Psoas muscle (tissue), 8 donors: ENCODE data around the gene OVAAL. TPM values are rescaled to one million over a fixed set of nuclear protein-coding genes. Genes with fewer than 3 reads are reported as not detected.

Source experiments
- ATAC-seq, 4 donors: fragments of 200-7000 bp; cut with Tn5 transposase; one replicate each; pipeline ENCODE4 v1.9.1; 2020; ENCODE audit warnings: moderate library complexity in 3 of 4, mild to moderate bottlenecking in 2 of 4
- DNase-seq, 2 donors: peaks; one replicate each; pipeline ENCODE4 v3.0.0-alpha.2; 2020
- H3K27ac ChIP-seq: fragments of 200-600 bp; one replicate; pipeline ENCODE4 v1.8.0; 2022
- H3K27me3 ChIP-seq, 3 donors: fragments of 200-600 bp in 1 of 3; one replicate each; pipeline versions ENCODE4 v1.6.1 to v1.8.0; 2013 to 2022; ENCODE audit warnings: low read length in 2 of 3, mild to moderate bottlenecking in 2 of 3, moderate library complexity in 1 of 3; ENCODE audit not compliant: insufficient read depth in 3 of 3
- H3K36me3 ChIP-seq, 2 donors: fragments of 200-600 bp in 1 of 2; one replicate each; pipeline versions ENCODE4 v1.6.1 to v1.8.0; 2013 to 2022; ENCODE audit warnings: low read depth in 1 of 2, mild to moderate bottlenecking in 1 of 2, moderate library complexity in 1 of 2; ENCODE audit not compliant: insufficient read depth in 1 of 2
- H3K4me1 ChIP-seq: fragments of 200-600 bp; one replicate; pipeline ENCODE4 v1.8.0; 2022
- H3K4me3 ChIP-seq: fragments of 200-600 bp; one replicate; pipeline ENCODE4 v1.8.0; 2022; ENCODE audit warnings: mild to moderate bottlenecking
- H3K9me3 ChIP-seq: fragments of 200-600 bp; one replicate; pipeline ENCODE4 v1.8.0; 2022
- CTCF ChIP-seq: fragments of 200-600 bp; IDR thresholded peaks from one replicate; pipeline ENCODE4 v1.8.0; 2022; ENCODE audit warnings: antibody characterized with exemption
- WGBS, 3 donors: extraction: QIAGEN DNeasy Blood & Tissue Kit; methylation state at CpG; one replicate each; pipeline versions ENCODE4 v1.1.6 to v1.1.7; 2013; 5-methylcytosine and 5-hydroxymethylcytosine counted together
- intact Hi-C, 2 donors: fragments of 100-400 bp; cut with DNase I; formaldehyde crosslinking; loops; one replicate each; pipeline versions ENCODE4 v1.11.0 to v1.14.2; 2022
- polyA plus RNA-seq, 3 donors: library from polyadenylated mRNA; stranded (reverse); fragments of 200-250 nt; gene quantifications; one replicate each; pipeline ENCODE4 v1.2.3, GENCODE V29; 2013
- total RNA-seq, 4 donors: library from RNA; stranded (reverse); fragmentation: NEBNext Ultra II Directional in 2 of 4; extraction: Animal tissue kit (Norgen Biotek cat#: 25700) in 2 of 4; gene quantifications; one replicate each; pipeline versions ENCODE4 v1.2.1 to v1.2.4, GENCODE V29; 2021 to 2023
- donor health status: healthy with polysubstance abuse.
- donor health status: DM: no; HTN: no; CAD: no; lungs with moderate emphysema.
- donor health status: Bipolar disorder and iron deficiency.
- donor health status: healthy.
- donor health status: DM: yes; HTN: yes; CAD: no.
- donor health status: DM: no; HTN: no; CAD: no.
- donor health status: DM: no; HTN: no; CAD: no.
- donor health status: DM: yes; HTN: yes; CAD: no.

Gene OVAAL
- total and polyA plus RNA-seq, 7 donors = 0.04 TPM; not detected in 6

GRCh38 chr1:180601512-180601911 lies 42.7 kb downstream of the OVAAL start:
- no peak for TF ChIP-seq CTCF

GRCh38 chr1:180603223-180603849 lies 44.6 kb downstream of the OVAAL start:
- ATAC-seq = no peak
- DNase-seq = no peak
- no peak for TF ChIP-seq CTCF
- no peak overlapping the region for H3K4me3 ChIP-seq
- H3K4me1 ChIP-seq = no peaks in the 10 kb centered on the region
- H3K9me3 ChIP-seq = no peaks in the 10 kb centered on the region
- intact Hi-C loops = no loop called here
- WGBS, 3 donors = 84 to 88% (median 86%) methylated on average over 6 of the region's 6 CpGs
- H3K36me3 ChIP-seq = no peaks in the 10 kb centered on the region
- H3K27ac ChIP-seq = no peak overlapping the region
- no peaks in the 10 kb centered on the region for H3K27me3 ChIP-seq

More at GRCh38 chr1:180601512-180601911, 42.7 kb downstream of the OVAAL start:
- DNase-seq (no peak), ATAC-seq (no peak)
- Histone ChIP-seq H3K27ac (no peak overlapping the region), H3K36me3 (no peaks in the 10 kb centered on the region), H3K4me1 (no peaks in the 10 kb centered on the region), H3K4me3 (no peak overlapping the region), H3K9me3 (no peaks in the 10 kb centered on the region), H3K27me3 (peaks cover 0 to 2% (median 0%) of the 10 kb centered on the region in 3 donors)
- intact Hi-C loops = no loop called here
- WGBS, 3 donors = 54 to 66% (median 56%) methylated on average over 1 of the region's 1 CpG

GRCh38 chr1:180603850-180604226 lies 45.1 kb downstream of the OVAAL start:
- intact Hi-C loops = no loop called here
- no peak for TF ChIP-seq CTCF
- DNase-seq (no peak), ATAC-seq (no peak)
- Histone ChIP-seq H3K4me3 (no peak overlapping the region), H3K27me3 (no peaks in the 10 kb centered on the region), H3K27ac (no peak overlapping the region), H3K9me3 (no peaks in the 10 kb centered on the region), H3K4me1 (no peaks in the 10 kb centered on the region), H3K36me3 (no peaks in the 10 kb centered on the region)
- WGBS, 3 donors = 76 to 84% (median 78%) methylated on average over 2 of the region's 2 CpGs

GRCh38 chr1:180606155-180606554 lies 47.4 kb downstream of the OVAAL start:
- Histone ChIP-seq H3K4me3 (no peak overlapping the region), H3K4me1 (peaks cover 15% of the 10 kb centered on the region), H3K9me3 (no peaks in the 10 kb centered on the region), H3K36me3 (no peaks in the 10 kb centered on the region), H3K27ac (no peak overlapping the region), H3K27me3 (no peaks in the 10 kb centered on the region)
- WGBS, 3 donors = 61 to 70% (median 70%) methylated on average over 2 of the region's 2 CpGs
- no peak for TF ChIP-seq CTCF
- ATAC-seq (no peak), DNase-seq (no peak)
- intact Hi-C loops = no loop called here
